Loucy (cell line): Measurements from ENCODE around the gene EFNA3.

Source experiments
- EZH2phosphoT487 ChIP-seq: fragments of 200-600 bp; IDR thresholded peaks from 2 replicates; pipeline ENCODE4 v1.6.1; 2018; ENCODE audit warnings: antibody characterized with exemption, mild to moderate bottlenecking, moderate library complexity, borderline replicate concordance
- TF ChIP-seq, protein P1 (sequence below): fragments of 200-600 bp; sonication (generic); conservative IDR thresholded peaks from 2 replicates; pipeline ENCODE4 v1.5.1; 2014; ENCODE audit warnings: mild to moderate bottlenecking, antibody characterized with exemption, low read length

DNA sequence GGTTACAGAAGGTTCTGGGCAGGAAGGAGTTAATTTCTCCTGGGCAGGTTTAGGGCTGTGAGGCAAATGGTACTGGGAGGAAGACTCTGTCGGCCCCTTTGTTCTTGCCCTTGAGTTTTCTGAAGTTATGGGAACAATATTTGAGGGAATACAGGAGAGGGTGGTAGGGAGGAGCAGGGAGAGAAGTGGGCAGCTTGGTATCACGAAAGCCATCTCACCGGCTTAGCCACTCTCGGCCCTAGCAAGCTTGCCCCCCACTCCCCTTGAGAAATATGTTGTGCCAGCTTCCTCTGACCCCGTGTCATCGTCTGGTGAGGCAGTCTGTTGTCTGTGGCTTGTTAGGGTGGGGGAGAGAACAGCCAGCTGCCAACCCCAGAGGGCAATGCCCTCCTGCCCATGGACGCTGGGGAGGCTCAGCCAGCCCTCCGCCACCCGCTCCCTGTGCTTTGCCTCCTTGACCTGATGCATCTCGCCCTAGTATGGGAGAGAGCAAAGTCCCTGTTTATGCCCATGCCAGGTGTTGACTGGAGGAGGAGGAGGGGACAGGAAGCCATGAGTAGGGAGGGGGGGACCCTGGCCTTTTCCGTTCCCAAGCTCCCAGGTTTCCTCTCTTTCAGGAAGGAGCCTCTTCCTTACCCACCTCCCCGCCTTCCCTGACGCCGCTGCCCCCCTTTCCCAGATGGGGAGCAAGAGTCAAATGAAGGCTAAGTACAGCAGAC, 50.3 kb downstream of the EFNA3 start:
- TF ChIP-seq, protein P1, sequence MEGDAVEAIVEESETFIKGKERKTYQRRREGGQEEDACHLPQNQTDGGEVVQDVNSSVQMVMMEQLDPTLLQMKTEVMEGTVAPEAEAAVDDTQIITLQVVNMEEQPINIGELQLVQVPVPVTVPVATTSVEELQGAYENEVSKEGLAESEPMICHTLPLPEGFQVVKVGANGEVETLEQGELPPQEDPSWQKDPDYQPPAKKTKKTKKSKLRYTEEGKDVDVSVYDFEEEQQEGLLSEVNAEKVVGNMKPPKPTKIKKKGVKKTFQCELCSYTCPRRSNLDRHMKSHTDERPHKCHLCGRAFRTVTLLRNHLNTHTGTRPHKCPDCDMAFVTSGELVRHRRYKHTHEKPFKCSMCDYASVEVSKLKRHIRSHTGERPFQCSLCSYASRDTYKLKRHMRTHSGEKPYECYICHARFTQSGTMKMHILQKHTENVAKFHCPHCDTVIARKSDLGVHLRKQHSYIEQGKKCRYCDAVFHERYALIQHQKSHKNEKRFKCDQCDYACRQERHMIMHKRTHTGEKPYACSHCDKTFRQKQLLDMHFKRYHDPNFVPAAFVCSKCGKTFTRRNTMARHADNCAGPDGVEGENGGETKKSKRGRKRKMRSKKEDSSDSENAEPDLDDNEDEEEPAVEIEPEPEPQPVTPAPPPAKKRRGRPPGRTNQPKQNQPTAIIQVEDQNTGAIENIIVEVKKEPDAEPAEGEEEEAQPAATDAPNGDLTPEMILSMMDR, result no peak
- TF ChIP-seq EZH2phosphoT487, result no peak
